GM04503 (cell line): ENCODE measurements around the gene DDOST.

ENCODE experiments used
- DNase-seq: peaks from one replicate; pipeline ENCODE4 v3.0.0-alpha.2; 2012; ENCODE audit warnings: low read depth

DDOST gene

DNA sequence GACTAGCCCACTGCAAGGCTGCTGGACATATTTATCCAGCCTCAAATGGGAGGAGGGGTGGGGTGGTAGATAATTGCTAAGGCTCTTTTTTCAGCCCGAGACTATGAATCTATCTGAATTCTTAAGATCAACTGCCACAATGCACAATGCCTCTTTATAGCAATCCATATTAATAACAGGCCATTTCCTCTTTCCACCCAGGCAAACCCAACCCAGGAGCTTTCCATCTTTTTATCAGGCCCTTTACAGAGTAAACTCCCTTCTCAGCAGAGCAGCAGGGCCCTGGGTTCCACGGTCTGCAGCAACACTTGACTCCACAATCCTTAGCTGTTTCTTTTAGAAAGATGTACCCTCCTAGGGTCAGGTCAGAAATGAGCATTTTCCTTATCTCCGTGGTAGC is 806 bp downstream of the DDOST start:
- DNase-seq: no peak

DNA sequence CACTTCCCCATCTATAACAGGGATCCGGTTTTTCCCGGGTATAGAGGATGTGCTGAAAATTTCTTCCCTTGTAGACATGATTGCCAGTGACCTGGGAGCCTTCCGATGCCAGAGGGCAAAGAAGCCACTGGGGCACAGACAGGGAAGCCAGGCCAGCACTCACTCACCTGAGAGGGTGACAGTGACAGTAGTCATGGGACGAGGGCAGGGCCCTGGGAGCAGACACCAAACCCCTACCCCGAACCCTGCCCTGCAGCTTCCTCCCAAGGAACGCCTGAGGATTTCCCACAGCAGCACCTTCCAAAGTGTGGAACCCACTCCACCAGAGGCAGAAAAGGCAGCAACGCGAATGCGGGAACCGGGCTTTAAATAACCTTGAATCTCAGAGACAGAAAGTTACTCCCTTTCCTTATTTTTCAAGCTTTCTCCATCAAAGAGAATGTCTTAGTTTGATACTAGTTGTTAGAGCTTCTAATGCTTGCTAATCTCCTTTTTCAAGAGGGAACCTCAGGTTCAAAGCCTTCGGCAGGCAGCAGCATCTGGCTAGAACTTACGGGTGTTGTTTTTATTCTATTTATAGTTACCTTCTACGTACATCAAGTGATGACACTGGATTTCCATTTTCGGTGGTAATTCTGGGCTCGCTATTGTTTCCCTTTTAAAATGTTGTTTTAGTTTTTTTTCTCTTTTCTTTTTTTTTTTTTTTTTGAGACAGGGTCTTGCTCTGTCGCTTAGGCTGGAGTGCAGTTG is 2.8 kb downstream of the DDOST start:
- no peak for DNase-seq

DNA sequence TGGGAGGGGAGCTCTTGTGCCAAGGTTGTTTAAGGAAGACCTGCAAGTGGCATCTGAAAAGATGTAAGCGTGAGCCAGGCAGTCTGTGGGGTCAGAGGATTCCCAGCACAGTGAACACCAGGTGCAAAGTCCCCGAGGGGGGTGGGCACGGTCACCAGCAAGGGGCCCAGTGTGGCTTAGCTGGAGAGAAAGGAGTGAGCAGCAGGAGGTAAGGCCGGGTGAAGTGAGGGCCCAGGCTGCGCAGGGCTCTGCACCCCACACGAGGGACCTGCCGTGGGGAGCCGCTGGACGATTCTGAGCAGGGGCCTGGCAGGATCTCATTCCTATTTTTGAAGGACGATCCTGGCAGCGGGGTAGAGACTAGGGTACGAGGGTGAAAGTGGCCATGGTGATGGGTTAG is 4.1 kb downstream of the DDOST start:
- DNase-seq: no peak

DNA sequence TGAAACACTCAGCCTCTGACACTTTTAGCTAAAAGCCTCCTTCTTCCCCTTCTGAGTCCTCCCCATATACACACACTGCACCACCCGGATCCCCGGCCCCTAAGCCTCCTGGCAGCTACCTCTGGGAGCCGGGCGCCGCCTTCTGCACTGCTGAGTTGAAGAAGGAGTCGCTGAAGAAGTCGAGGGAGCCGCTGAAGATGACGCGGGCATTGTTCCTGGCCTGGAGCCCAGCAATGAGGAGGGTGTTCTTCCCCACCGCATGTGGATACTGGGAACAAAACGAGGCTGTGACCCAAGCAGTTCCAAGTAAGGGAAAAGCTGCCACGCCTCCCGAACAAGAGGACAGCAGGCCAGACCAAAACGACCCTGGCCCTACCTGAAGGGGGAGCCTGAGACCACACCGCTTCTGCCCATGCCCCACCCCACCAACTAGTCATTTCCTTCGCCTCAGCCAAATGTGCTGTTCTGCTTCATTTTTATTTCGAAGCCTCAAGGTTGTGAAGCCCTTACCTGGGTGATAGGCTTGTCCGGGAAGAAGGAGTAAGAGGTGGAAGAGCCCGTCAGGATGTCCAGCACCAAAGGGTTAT is 7.0 kb downstream of the DDOST start:
- DNase-seq: no peak

DNA sequence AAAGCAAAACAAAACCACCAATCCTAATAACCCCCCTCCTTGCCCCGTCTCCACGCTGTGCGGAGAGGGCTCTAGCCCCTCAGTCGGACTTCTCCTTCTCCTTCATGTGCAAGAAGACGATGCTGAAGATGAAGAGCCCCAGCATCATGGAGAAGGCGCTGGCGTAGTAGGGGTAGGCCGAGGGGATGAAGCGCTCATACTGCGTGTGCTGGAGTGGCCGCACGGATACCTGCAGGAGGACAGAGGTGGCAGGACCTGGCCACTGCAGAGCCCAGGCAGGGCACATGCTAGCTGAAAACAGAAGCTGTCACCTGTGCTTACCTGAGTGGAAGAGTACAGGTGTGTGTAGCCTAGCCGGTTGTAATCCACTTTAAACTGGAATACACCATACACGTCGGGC is 8.9 kb downstream of the DDOST start:
- DNase-seq: no peak

DNA sequence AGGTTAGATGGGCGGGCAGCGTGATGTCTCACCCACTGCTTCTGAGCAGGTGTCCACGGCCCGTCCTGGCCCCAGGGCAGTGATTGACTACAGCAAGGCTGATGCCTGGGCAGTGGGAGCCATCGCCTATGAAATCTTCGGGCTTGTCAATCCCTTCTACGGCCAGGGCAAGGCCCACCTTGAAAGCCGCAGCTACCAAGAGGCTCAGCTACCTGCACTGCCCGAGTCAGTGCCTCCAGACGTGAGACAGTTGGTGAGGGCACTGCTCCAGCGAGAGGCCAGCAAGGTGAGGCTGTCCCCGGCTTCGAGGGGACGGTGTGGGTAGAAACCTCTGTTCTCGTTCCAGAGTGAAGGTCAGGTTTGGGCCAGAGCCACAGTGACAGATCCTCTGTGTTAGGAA is 12.2 kb downstream of the DDOST start:
- no peak for DNase-seq

DNA sequence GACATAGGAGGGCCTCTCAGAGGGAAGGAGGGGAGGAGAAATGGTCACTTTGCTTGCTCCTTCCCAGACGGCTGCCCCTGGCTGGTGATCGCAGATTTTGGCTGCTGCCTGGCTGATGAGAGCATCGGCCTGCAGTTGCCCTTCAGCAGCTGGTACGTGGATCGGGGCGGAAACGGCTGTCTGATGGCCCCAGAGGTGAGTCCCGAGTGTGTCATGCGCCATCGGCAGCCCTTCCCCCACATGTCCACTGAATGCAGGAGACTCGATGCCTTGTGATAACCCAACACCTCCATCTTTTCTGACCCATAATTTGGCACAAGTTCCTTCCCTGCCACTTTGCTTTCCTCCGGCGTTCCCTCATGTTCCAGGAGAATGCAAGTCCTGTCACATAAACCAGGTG is 12.7 kb downstream of the DDOST start:
- no peak for DNase-seq

DNA sequence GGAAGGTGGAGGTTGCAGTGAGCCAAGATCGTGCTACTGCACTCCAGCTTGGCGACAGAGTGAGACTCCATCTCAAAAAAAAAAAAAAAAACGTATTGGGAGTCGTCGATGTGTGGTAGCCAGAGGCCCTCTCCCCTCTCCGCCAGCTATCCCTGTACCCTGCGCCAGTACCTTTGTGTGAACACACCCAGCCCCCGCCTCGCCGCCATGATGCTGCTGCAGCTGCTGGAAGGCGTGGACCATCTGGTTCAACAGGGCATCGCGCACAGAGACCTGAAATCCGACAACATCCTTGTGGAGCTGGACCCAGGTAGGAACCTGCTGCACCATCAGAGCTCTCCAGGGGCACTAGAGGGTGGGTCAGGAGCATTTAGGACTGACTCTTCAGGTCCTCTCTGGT is 15.8 kb downstream of the DDOST start:
- DNase-seq: no peak

DNA sequence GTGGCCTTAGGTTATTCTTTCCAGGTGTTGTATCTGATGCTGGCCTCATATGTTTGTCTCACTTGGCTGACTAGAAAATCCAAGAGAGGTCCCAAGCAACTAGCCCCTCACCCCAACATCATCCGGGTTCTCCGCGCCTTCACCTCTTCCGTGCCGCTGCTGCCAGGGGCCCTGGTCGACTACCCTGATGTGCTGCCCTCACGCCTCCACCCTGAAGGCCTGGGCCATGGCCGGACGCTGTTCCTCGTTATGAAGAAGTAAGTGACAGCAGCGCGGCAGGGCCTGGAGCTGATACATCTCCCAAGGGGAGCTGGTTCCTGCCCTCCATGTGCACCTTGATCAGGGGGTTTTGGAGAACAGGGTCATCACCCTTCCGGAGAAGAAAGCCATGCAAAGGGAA is 16.8 kb downstream of the DDOST start:
- DNase-seq: no peak

DNA sequence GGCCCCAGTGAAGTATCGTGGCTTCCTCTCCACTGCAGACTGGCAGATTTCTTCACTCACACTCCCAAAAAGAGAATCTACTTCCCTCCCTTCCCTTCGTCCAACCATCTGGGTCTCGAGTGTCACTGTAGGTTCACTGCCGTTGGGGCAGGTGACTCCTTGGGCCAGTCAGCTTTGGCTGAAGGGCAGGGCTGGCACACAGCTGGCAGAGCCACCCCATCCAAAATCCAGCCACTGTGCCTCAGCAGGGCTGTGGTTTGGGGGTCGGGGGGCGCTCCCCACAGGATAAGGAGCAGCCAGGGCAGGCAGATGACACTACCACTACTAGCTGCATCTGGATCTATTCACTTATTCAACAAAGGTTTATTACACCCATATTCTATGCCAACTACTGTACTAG is 18.1 kb downstream of the DDOST start:
- DNase-seq: no peak

DNA sequence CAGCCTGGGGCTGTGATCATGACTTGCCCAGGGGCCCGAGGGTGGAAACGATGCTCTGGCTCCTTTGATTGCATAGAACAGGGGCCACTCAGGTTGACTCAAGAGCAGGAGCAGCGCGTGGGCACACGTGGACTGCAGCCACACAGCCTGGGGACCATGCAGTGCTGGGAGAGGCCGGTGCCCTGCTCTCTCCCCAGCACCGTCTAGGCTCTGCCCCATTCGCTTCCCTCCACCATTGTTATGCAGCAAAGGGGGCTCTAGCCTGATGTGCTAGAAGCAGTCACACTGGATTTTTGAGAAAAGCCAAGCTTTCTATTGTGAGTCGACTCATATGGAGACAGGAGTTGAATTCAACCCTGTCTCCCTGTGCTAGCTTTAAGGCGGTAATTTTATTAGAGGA is 19.2 kb downstream of the DDOST start:
- DNase-seq: no peak

DNA sequence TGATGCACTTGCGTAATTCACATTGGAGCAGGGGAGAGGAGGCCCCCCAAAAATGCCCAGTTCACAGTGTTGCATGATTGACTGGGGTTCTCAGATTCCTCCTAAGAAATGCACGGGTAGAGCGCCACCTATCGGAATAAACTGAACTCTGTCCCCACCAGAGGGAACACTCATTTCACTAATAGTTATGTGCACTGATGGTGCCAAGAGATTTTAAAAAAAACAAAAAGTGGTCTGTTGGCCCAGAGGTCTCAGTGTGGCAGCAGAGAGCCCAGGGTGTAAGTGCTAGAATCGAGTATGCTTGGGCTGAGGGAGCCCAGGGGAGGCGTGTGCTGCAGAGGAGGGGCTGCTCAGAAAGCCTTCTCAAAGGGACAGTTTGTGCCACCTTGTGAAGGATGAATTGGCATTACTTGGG is 21.0 kb downstream of the DDOST start:
- no peak for DNase-seq

DNA sequence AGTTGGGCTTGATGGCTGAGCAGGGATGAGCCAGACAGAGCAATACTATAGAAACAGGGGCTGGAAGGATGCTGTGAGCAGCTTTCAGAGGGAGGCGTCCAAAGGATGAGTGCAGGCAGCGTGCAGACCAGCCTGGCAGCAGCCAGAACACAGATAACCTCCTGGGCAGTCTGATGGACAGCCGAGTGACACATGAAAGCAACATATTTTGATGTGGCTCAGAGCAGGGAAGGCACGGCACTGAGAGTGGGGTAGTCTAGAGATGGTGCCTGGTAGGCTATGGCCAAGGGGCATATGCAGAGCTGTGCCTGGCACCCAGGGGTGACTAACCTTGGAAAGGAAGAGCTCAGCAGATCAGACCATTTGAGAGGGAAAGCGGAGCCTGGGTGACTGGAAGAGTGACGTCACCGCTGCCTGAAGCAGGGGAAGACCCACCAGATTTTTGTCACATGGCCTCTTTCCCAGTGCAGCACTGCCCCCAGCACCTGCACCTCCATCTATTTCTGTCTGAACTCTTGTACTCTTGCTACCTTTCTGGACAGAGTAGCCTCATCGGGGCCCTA is 24.3 kb downstream of the DDOST start:
- no peak for DNase-seq

DNA sequence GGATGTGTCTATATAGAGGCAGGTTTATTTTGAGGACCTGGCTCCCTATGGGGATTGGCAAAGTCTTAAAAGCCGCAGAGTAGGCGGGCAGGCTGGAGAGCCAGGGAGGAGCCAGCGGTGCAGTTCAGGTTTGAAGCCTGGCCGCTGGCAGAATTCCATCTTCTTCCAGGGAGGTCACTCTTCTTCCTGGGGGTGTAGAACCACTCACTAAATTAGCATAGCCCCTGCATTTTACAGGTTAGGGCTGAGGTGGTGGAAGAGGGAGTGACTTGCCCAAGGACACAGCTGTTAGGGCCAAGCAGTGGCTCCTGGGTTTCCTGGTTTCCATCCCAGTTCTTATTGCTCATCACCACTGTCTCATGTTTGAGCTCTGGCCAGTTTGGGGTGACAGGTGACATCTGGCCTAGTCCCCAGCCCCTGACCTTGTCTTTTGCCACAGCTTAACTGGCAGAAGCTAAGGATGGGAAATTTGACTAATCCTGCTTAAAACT is 26.5 kb downstream of the DDOST start:
- DNase-seq: no peak

DNA sequence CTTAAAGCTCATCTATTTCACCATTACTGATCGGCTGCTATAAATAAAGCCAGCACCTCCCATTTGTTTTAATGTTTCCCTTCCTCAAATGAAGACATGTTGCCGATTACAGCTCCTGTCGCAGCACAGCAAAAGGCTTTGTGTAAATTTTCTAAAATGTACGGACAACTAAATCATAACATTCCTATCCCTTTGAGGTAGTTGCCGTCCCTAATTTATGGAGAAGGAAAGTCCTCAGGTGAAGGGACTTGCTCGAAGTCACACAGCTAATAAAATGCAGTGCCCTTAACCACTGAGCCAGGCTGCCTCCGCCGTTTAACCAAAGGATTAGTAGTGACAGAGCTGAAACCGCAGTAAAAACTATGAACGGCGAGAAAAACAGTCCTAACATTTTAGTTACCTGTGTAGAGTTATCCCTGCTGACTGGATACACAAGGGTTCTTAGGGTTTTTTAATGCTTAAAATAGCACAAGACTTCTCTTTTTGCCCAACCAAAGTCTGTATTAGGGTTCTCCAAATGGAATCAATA is 27.0 kb downstream of the DDOST start:
- no peak for DNase-seq

DNA sequence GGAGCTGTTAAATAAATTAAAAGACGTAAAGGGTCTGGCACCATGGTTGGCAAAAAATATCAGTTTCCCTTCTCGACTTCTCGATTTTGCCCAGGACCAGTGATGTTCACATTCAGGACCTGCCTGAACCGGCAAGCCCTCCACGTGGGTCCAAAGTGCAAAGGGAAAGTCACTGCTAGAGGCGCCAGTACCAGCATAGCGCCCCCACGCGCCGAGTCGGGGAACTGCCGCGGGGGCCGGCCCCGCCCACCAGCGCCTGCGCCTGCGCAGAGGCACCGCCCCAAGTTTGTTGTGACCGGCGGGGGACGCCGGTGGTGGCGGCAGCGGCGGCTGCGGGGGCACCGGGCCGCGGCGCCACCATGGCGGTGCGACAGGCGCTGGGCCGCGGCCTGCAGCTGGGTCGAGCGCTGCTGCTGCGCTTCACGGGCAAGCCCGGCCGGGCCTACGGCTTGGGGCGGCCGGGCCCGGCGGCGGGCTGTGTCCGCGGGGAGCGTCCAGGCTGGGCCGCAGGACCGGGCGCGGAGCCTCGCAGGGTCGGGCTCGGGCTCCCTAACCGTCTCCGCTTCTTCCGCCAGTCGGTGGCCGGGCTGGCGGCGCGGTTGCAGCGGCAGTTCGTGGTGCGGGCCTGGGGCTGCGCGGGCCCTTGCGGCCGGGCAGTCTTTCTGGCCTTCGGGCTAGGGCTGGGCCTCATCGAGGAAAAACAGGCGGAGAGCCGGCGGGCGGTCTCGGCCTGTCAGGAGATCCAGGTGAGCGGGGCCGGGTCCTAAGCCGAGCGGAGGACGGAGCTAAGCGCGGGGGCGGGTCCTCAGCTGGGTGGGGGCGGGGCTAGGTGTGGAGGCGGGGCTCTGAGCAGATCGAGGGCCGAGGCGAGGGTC is 27.7 kb downstream of the DDOST start, which contains the start of gene PINK1:
TSS of gene PINK1 (plus strand) at position 269 of the 875 bp plus-strand sequence. CDS start at position 360, 91 bp downstream.
- no peak for DNase-seq

DNA sequence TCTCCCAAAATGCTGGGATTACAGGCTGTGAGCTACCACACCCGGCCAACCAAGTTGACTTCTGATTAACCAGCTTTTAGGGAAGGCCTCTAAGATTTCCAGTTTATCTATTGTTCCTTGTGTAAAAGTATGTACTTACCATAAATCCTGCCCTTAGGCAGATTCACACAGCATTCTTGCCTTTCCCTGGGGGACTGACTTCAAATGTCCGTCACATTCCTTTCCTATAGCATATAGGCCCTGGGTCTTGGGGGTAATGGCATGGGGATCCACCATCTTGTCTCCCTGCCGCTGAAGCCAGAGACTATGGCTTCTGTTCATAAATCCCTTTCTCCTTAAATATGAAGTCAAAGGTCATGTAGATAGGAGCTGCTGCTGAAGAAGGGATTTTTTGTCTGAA is 28.8 kb downstream of the DDOST start:
- DNase-seq: no peak

DNA sequence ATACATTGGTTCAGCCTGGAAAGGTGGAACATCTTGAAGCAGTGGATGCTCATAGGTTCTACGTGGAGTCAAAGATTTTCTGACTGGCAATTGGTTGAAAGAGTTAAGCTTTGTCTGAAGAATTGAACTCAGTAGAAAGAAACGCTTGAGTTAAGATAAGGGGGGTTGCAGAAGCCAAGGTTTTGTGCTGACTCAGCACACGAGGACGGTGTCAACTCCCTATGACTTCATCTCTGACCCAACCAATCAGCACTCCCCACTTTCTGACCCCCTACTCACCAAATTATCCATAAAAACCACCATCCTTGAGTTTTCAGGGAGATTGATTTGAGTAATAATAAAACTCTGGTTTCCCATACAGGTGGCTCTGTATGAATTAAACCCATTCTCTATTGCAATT is 30.4 kb downstream of the DDOST start:
- DNase-seq: no peak

DNA sequence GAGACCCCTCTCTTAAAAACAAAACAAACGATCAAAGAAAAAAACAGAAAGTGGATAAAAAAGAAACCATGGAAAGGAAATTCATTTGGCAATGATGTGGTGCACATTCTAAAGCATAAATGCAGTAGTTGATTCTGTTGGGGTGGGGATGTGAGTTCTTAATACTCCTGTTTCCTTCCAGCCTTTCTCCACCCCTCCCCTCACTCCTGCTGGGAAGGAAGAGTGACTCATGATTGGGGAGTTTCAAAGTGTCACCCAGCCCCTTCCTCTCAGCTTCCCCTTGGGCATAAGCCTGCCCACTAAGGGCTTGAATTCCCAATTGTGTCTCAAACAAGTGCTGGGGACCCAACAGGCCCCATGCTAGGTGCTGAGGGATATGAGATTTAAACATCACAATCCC is 34.6 kb downstream of the DDOST start:
- DNase-seq: no peak

DNA sequence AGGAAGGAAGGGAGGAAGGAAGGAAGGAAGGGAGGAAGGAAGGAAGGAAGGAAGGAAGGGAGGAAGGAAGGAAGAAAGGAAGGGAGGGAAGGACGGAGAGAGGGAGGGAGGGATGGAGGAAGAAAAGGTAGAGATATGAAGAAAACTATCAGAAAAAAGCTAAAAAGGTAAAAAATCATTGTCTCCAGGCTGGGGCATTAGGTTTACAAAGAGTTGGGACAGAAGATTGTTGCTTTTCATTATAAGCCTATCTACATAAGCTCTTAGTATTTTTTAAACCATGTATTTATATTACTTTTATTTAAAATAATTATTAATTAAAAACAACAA is 35.1 kb downstream of the DDOST start:
- no peak for DNase-seq

DNA sequence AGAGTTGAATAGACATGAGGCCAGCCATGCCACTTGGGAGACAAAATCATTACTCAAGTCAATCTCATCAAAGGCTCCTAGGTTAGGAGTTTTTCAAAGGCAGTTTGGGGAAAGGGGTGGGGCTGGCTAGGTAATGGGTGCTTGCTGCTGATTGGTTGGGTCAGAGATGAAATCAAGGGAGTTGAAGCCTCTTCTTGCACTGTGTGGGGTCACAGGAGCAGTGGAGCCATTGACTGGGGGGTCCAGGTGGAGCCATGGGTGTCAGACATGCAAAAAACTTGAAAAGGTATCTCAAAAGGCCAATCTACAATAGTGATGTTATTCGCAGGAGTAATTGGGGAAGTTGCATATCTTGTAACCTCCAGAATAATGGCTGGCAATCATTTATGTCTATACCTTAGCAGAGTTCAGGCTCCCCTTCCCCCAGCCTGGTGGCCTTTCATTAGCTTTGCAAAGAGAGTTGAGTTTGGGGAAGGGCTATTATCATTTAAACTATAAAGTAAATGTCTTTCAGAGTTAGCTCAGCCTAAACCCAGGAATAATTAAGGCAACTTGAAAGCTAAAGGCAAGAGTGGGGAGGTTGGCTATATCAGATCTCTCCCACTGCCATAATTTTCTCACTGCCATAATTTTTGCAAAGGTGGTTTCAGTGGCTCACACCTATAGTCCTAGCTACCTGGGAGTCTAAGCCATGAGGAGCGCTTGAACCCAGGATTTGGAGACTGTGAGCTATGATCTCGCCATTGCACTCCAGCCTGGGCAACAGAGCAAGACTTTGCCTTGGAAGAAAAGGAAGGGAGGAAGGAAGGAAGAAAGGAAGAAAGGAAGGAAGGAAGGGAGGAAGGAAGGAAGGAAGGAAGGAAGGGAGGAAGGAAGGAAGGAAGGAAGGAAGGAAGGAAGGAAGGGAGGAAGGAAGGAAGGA is 35.7 kb downstream of the DDOST start:
- no peak for DNase-seq
